ENCODE results near the gene NFIA.
A peak's percentile ranks its signal among the peaks of the same experiment; 100 is the strongest.

Gene NFIA

DNA sequence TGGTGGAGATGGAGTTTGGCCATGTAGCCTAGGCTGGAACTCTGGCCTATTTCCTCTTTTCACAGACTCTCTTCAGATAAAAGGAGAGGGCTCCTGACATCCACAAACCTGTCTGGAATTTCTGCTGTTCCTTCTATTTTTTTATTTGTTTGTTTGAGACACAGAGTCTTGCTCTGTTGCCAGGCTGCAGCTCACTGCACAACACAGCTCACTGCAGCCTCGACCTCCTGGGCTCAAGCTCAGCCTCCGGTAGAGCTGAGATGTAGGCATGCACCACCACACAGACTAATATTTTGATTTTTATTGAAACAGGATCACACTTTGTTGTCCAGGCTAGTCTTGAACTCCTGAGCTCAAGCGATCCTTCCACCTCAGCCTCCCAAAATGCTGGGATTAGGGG is 411.6 kb downstream of the NFIA start:
- Histone ChIP-seq H3K9me3 (no peaks in the 10 kb centered on the region), H3K4me1 (peaks cover 3% of the 10 kb centered on the region; the same call in 1 of the 2 replicates), H3K36me3 (no peaks in the 10 kb centered on the region), H3K4me3 (ENCODE audit: low read depth, low read length) (no peak overlapping the region), H3K27me3 (no peaks in the 10 kb centered on the region)
- TF ChIP-seq CTCF (IDR thresholded peaks at IDR 0.05; ENCODE audit: low read depth, low read length) = no peak
- no peak for DNase-seq

DNA sequence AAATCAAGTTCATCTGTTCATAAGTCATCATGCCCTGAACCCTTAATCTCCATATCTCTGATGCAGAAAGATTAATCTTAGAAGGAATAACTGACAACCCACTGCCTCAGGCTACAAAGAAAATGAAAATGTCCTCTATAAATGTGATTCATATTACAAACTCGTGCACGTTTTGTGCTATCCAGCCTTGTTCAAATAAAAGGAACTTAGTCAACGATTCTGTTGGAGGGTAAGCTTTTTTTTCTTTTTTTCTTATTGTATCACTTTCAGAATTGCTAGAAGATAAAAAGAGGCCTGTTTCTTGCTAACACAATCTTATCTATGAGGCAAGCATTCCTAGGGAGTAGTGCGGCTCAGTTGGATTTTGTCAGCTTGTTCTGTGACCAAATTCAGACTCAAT is 414.1 kb downstream of the NFIA start:
- H3K4me3 ChIP-seq (ENCODE audit: low read depth, low read length) = no peak overlapping the region
- no peaks in the 10 kb centered on the region for H3K36me3 ChIP-seq
- peaks cover 3% of the 10 kb centered on the region; the same call in 1 of the 2 replicates for H3K4me1 ChIP-seq
- DNase-seq = no peak
- H3K9me3 ChIP-seq = no peaks in the 10 kb centered on the region
- no peaks in the 10 kb centered on the region for H3K27me3 ChIP-seq
- TF ChIP-seq CTCF (IDR thresholded peaks at IDR 0.05; ENCODE audit: low read depth, low read length) = no peak

GRCh38 chr1:61497013-61497412 is 414.7 kb downstream of the NFIA start:
- Histone ChIP-seq H3K4me3 (ENCODE audit: low read depth, low read length) (no peak overlapping the region), H3K36me3 (no peaks in the 10 kb centered on the region), H3K27me3 (no peaks in the 10 kb centered on the region), H3K4me1 (peaks cover 3% of the 10 kb centered on the region; the same call in 1 of the 2 replicates), H3K9me3 (no peaks in the 10 kb centered on the region)
- peak; percentile 45 for DNase-seq
- no peak for TF ChIP-seq CTCF (IDR thresholded peaks at IDR 0.05; ENCODE audit: low read depth, low read length)

GRCh38 chr1:61498342-61498741 is 416.0 kb downstream of the NFIA start:
- TF ChIP-seq CTCF (IDR thresholded peaks at IDR 0.05; ENCODE audit: low read depth, low read length) = no peak
- no peaks in the 10 kb centered on the region for H3K27me3 ChIP-seq
- H3K36me3 ChIP-seq = no peaks in the 10 kb centered on the region

GRCh38 chr1:61501971-61502916 is 419.9 kb downstream of the NFIA start:
- H3K4me3 ChIP-seq (ENCODE audit: low read depth, low read length) = no peak overlapping the region
- peaks cover under 1% of the 10 kb centered on the region; the same call in 1 of the 2 replicates for H3K4me1 ChIP-seq
- no peaks in the 10 kb centered on the region for H3K27me3 ChIP-seq
- no peak for TF ChIP-seq CTCF (IDR thresholded peaks at IDR 0.05; ENCODE audit: low read depth, low read length)
- H3K9me3 ChIP-seq = no peaks in the 10 kb centered on the region
- DNase-seq = no peak
- no peaks in the 10 kb centered on the region for H3K36me3 ChIP-seq

More at GRCh38 chr1:61498342-61498741, 416.0 kb downstream of the NFIA start:
- peaks cover 3% of the 10 kb centered on the region; the same call in 1 of the 2 replicates for H3K4me1 ChIP-seq
- no peaks in the 10 kb centered on the region for H3K9me3 ChIP-seq
- DNase-seq = no peak
- H3K4me3 ChIP-seq (ENCODE audit: low read depth, low read length) = no peak overlapping the region

DNA sequence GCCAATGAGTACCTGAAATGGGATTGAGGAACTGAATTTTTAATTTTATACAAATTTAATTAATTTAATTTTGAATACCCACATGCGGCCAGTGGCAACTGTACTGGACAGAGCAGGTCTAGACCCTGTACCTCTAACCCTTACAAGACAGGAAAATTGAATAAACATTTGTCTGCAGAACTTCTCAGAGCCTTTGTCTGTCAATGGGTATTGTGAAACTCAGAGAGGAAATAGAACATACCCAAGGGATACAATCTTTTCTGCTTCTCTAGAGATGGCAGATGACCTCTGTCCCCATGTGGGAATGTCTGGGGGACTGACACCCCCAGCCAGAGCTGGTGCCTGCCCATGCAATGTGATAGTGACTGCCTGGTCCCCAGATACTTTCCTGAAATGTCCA is 421.9 kb downstream of the NFIA start:
- no peak for TF ChIP-seq CTCF (IDR thresholded peaks at IDR 0.05; ENCODE audit: low read depth, low read length)
- H3K27me3 ChIP-seq = no peaks in the 10 kb centered on the region
- H3K4me1 ChIP-seq = no peaks in the 10 kb centered on the region
- H3K4me3 ChIP-seq (ENCODE audit: low read depth, low read length) = no peak overlapping the region
- H3K9me3 ChIP-seq = no peaks in the 10 kb centered on the region
- no peak for DNase-seq
- no peaks in the 10 kb centered on the region for H3K36me3 ChIP-seq
